Activated CD4-positive, CD25-positive, alpha-beta regulatory T cell treated with anti-CD3 and anti-CD28 coated beads, Interleukin-2, amount 50 U/mL, for 24 hours (primary cell): Measurements from ENCODE around the gene NTF3.

Source experiments
- ATAC-seq, 2 donors: fragments of 150-1000 bp; cut with Tn5 transposase; one replicate each; pipeline ENCODE4 v1.10.0; 2021; ENCODE audit warnings: mild to moderate bottlenecking in 1 of 2, moderate library complexity in 1 of 2

NTF3 gene

DNA sequence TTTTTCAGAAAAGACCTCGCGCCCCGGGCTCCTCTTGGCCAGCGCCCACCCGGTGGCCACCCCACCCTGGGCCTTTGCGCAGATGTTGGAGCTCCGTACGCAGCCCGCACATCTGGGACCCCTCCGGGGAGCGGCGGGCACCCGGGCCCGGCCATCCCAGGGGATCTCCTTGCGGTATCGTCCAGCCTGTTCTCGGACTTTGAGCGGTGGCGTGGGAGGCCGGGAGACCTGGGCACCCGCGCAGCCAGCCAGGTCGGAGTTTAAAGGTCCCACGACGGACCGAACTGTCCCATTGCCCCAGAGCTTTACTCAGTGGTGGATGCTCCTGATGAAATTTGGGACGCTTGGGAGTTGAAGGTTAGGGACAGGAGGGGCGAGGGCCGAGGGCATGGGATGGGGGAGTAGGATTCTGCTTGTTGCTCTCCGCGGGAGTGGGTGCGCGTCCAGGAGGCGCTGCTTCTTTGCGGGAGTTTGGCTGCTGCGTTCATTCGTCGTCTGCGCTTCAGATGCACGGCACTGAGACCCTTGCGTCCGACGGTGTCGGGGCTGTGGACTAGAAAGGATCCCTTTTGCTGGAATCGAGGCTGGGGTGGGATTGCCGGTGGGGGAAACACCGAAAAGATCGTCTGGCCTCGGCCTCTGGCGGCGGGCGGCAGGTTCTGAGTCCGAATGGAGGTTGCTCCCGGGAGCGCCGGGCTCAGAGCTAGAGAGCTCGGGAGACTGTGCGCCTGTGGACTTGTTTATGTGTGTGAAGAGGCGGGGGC is 1.4 kb downstream of the NTF3 start:
- no peak for ATAC-seq

DNA sequence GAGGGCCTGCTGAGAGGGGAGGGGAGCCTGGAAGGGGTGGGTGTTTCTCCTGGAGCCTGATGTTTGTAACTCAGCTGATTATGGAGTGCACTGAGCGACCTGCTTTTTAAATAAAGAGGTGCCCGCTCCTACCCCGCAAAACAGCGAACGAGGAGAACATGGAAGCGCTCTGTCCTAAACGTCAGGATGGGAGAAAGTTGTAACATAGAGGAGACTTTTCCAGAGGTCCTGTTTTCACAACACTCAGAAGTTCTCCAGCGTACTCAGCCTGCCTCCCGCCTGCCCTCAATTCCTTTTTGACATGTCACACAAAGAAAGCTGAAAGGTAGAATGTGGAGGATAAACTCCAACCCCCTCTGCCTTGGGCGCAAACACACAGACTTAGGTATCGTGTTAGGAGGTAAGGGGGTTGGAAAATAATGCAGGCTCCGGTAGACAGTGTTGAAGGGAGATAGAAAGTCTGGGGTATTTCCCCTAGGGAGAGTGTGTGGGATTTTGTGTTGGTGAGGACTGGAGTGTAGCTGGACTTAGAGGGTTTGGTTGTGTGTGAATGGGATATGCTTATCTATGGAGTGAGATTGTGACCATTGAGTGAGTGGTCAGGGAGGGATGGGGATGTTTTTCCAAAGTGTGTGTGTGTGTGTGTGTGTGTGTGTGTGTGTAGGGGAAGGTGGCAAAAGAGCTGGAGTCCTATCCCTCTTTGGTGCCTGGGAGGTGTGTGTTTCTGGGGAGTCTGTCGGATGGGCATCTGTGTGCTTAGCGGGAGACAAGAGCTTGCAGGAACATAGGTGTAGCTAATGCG is 2.1 kb downstream of the NTF3 start:
- ATAC-seq: no peak

DNA sequence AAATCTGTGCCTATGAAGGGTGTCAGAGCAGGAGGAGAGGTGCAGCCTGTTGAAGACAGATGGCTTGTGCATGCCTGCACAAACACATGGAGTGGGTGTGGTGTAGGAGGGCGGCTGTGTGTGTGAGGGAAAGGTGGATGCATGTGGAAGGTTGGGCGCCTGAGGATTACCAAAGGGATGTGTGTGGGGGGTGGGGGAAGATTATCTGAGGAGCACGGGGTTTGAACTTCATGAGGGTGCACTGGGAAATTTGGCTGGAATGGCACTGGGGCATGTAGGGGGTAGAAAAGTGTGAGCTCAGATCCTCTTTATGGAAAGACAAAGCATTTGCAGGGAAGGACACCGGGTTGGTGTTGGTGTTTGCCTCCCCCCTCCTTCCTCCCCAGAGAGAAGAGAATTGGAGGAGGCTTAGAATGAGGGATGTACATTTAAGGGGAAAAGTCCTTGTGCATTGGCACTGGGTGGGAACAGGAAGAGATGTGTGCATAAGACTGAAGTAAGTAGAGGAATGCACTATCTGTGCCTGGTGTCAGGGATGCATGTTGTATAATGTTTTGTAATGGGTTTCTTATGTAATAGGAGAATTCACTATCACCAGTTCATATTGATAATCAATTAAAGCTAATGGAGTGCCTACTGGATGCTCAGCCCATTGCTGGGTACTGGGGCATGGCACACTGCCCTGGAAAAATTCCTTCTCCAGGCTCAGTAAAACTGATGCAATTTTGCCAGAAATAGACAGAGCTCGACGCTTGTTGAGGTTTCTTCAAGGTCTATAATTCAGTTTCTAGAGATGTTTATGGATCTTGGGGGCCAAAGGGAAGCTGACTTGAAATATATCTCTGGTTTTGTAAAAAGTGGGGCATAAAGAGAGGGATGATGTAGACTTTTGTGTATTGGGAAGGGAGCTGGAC is 3.0 kb downstream of the NTF3 start:
- ATAC-seq: no peak

DNA sequence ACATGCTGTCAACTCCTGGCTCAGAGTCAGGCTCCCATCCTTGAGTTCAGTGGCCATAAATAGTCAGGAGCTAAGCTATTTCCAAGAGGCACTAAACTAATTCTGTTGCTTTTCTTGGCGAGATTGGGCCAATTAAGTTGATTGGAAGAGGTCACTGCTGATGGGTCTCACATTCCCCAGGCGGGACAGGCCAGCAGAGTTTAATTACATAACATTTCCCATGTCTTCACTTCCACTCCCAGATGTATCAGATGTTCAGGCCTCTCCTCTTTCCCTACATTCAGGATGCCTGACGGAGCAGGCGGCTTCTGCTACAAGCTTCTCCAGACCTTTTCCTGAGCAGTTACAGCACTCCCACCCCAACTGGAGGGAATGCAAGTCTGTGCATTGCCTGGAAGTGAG is 5.3 kb downstream of the NTF3 start:
- ATAC-seq: no peak

DNA sequence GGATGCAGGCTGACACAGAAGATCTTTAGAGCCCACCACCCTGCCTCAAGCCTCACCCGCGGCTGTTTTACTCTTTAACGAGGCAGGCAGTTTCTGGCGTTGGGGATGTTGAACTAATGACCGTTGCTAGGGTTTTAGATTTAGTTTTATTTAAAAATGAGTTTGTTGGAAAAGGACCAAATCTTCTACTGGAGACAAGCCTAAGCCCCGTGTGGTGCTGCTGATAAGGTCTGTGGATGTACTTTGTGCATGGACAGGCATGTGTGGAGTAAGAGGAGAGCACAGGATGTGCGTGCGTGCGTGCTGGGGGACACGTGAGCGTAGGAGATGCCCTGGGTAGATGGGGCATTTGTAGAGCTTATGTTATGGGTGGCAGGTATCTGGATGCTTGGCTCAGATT is 5.7 kb downstream of the NTF3 start:
- no peak for ATAC-seq

DNA sequence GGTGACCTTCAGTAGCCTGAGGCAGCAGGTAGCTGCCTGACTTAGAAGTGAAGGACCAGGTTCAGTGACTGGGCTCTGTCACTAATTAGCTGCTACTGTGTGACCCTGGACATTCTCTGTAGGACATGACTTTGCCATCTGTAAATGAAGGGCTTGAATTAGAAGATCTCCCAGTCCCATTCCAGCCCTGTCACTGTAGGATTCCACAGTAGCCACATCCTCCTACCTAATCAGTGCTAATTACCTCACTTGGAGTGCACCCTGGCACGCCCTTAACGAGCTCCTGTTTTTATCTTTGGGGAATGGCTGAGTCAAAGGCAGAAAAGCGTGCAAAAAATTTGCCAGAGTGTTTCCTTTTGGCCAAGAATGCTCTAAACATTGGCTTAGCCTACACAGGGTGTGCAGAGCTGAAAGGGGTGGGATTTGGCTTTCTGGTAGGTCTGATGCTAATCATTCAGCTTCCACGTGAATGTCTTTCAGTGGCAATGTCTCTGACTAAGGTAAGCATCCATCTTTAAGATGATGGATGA is 6.8 kb downstream of the NTF3 start:
- no peak for ATAC-seq

DNA sequence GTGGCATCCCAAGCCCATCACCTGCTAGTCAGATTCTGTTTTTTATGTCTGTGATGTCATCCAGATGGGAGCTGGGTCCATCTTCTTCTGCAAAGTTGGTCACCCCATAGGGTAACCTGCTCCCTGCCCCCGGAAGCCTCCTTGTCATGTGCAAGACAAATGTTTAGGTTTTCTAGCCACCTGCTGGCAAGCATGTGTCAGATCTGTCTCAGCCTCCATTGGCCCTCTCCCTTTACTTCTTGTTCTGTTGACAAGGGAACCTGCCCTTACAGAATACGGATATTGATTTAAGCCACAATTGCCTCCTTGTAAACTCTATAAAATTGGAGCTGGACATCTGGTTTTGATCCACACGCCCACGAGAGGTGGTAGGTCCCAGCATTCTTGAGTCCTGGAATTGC is 7.5 kb downstream of the NTF3 start:
- ATAC-seq: no peak

DNA sequence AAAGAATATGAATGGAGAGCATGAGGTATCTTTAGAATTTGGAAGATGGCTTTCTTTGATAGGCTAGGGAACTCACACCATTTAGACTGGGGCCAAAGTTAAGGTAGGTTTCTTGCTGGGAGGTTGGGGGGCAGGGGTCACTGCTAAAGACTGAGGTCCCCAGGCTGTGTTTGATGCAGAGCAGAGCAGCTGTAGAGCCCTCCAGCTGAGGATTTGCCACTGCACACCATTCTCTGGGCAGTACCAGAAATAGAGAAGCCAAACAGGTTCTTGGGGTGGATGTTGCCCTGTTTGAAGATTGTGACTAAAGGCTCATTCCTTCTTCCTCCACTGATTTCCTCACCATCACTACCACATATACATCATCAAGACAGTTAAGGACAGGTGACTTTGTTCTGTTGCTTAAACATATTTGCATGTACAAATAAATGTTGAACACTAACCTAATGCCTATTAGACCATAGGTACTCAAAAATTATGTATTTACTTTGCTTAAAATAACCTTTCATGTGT is 7.9 kb downstream of the NTF3 start:
- ATAC-seq: no peak

DNA sequence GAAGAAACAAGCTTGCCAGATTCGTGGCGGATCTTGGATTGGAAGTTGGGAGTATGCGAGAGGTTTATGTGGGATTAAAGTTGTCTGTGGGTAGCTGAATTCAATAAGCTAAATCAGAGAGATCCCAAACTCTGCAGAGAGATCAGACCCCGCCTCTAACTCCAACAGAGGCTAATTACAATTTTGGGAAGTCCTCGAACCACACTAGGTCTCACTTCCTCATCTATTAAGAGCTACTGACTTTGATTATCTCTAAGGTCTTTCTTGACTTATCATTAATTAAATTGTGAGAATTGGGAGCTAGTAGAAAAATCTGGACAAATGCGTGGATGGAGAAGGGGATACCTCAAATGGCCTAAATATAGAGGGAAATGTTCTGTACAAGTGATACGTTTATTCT is 9.1 kb downstream of the NTF3 start:
- ATAC-seq: no peak

DNA sequence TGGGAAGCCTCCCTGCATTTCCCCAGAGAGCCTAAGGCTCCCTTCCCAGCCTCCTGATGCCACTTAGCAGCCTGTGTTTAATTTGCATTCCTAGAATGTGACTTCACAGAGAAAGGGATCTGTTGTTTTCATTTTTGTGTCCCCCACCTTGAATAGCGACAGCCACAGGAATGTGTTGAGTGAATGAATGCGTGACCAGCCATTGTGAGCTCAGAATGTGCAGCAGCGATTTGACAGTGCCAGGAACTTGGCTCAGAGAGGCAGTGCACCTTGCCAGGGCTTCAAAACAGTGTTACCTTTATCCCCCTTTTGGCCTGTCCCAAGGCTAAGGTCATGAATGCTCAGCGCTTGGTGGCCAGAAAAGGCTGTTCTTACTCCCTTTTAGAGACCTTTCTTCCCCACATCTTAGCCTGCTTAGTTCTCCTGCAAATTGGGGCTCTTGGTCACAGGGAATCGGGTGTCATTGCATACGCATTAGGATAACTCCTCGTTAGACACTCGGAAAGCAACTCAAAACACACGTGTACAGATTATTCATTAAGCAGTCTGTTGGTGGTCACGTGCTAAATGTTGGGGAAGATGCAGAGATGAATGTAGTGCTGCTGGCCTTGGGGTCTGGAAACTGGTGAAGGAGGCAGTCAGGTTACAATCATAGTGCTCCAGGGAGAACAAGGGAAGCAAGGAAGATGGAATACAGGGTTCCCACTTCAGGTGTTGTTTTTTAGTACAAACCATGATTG is 9.8 kb downstream of the NTF3 start:
- no peak for ATAC-seq

DNA sequence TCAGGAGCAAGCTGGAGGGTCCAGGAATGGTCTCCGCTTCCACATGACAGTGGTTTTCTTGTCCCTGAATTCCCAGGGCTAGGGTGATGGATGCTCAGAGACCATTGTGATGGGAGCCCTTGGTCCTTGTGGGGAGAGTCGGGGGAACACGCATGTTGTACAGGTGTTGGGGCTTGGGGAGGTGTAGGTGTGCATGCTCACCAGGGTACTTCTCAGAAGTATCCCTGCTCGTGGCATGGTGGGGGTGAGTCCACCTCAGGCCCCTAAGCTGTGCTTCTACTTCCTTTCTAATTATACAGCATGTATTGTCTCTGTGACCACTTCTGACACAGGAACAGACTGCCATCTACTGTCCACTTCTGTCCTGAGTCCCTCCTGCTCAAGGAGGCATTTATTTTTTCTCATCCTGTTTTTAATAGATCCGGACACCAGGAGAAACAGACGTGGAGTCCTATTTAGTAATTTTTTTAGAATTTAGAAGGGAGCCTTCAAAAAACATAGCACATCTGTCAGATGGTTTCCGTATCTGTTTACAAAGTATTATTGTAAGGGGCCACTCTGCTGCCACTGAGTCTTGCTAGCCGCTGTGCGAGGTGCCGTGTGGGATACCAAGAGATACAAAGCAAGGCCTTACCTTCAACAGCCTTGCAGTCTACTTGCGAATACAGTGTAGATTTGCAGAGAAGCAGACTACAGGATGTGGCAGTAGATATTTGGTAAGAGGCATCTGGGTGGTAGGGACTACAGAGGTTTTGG is 10.5 kb downstream of the NTF3 start:
- no peak for ATAC-seq

DNA sequence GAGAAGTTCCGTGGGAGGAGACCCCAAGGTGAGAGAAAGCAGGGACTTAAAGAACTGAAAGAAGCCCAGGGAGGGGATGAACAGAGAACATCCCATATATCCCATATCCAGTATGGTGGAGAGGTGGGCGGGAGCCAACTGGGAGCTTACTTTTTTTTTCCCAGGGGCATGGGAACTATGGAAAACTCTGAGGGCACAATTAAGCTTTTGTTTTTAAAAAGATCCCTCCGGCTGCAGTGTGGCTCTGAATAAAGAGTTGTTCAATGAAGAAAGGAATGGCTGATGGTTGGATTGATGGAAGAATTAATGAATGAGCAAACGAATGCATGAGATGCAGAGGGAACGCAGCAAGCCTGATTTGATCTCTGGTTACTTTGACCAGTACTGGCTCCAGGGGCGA is 12.6 kb downstream of the NTF3 start:
- no peak for ATAC-seq

DNA sequence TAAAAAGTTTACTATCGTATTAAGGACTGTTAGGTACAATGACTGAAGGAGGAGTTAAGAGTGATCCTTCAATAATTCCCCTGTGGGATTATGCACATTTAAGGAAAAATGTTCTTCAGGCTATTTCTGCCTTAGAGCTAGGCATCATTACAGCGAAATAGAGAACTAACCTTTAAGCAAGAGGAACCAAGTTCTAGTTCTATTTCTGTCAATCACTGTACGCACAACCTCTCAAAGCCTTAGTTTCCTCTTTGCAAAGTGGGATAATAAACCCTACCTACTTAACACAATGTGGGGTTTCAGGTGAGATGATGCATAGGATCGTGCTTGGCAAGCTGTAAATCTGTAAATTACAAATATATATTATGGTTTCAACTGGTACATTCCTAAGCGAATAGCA is 15.4 kb downstream of the NTF3 start:
- no peak for ATAC-seq

DNA sequence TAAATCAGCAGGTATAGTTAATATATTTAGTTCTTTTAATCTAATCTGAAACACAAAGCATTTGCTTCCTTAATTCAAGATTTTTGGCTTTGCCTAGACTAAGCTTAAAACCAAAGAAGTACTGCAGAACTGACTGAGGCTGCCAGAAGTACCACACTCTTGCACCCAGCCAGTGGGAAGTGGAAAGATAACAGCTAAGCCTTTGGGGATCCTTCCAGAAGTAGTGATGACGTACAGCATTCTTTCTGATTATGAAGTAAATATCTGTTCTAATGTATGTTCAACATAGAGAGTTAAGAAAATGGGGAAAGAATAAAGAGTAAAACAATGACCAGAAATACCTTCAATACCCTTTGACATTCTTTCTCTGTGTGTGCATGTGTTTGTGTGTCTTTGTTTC is 19.3 kb downstream of the NTF3 start:
- no peak for ATAC-seq

DNA sequence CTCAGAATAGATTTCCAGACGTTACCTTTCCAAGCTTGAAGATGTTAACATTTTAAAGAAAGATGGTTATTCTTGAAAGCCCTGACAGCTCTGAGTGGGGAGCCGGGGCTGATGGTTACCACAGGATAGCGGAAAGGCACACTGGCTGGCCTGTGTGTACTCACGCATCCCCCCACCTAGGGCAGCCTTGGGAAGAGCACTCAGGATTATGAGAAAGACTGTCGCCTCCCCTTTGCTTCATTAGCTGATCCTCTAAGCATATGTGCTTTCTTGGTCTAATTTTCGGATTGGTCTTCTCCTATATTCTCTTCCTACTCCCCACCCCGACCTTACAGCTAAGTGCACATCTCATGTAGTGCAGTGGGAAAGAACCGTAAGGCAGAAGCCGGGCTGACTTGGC is 20.7 kb downstream of the NTF3 start:
- no peak for ATAC-seq

DNA sequence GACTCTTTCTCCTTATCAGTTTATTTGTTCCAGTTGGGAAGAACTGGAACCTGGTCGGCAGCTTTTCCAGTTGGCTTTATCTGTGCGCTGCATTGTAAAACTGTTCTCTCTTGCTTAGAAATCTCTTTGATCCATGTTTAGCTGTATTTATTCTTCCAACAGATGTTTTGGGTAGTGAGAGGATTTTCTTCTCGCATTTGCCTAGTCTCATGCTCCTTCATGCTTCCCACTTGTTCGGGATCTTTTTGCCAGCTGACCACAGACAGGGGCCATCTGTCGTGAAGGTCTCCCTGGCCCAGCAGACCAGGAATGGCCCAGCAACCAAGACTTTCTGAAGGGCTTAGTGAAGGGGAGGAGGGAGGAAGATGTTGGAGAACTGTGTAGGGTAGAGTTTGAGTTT is 21.6 kb downstream of the NTF3 start:
- no peak for ATAC-seq

DNA sequence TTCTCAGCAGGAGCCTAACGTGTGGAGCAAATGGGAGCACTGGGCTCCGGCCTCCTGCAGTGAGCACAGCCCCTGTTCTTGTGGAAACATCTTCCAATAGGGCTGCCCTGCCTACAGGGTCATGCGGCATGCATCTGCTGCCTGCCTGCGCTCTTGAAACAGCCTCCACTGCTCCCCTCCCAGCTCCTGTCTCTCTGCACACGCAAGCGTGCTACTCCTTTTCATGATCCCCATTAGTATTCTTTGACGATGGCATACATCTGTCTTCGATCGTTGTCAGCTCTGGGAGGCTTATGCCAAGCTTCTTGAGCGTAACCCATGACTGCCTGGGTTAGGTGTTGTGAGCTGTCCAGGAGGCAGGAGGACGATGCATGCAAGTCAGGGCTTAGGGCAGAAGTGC is 23.1 kb downstream of the NTF3 start:
- ATAC-seq: no peak

DNA sequence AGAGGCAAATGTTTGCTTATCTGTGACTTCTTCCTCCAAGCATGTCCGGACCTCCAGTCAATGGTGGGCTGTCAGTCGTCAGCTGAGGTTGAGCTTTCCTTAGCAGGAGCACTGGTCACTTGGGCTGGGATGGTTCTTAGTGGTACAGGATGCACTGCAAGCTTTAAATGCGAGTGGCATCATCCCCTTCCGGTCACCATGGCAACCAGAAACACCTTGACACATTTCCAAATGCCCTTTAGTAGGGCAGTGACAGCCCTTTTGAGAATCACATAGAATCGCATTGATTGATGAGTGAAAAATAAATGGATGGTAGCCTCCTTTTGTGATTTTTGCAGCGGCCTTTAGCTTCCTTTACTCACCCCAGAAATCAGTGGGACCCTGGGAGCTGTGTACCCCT is 24.1 kb downstream of the NTF3 start:
- no peak for ATAC-seq

DNA sequence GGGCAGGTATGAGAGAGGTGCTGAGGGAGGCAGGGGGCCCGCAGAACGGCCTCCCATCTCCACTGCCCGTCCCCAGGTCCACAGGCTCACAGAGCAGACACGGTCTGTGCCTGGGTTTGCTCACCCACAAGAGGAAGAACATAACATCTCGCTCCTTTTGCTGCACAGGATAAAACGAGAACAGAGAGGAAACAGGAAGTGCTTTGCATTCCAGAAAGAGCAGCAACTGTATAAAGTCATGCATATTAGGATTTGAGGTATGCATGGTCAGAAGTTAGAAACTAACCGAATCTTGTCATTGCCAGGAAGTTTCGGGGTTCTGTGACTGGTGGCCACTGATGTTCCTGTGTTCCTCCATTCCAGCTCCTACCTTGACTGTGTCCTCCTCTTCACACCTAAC is 25.0 kb downstream of the NTF3 start:
- ATAC-seq: no peak

DNA sequence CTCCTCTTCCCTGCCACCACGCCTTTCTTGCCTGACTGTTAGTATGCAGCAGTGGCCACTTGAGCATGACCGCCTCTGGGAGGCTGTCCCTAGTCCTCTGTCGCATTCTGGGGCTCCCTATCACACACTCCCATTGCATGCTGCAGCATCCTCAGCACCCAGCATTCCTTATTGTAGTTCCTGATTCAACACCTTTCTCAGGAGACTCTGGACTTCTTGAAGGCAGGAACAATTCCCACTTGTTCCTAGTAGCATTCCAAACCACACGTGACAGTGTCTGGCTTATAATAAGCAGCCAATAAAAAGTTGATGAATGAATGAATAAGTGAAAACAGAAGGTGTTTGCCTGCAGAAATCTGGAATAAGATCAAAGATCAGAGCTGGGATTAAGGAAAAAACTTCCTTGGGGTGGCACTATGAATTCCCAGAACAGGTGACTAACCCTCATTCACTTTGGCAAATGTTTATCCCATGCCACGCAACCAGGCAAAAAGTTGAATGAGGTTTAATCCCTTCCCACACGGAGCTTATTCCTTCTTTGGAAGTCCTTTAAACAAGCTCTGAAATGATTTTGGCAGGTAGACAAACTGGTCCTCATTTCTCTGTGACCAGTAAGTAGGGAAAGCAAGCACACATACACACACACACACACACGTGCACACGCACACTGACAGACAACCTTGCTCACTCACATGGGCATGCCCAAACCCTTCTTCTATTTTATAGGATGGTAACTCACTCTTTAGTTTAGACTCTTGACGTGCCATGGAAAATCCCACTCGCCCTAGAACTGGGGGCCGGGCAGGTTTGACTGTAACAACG is 26.5 kb downstream of the NTF3 start:
- no peak for ATAC-seq
